OCI-LY3 (cell line): ENCODE data around the gene PTPRM.

Experiments
- H2AFZ ChIP-seq: fragments of 200-600, 300-600 bp; shearing (Covaris generic); 2 replicates; pipeline ENCODE4 v1.6.0; 2014; ENCODE audit warnings: antibody characterized with exemption, low read depth, low read length
- H3K27ac ChIP-seq: fragments of 200-600, 300-600 bp; sonication (generic); 2 replicates; pipeline ENCODE4 v1.5.1; 2014; ENCODE audit warnings: mild to moderate bottlenecking, low read length, moderate library complexity, mixed read lengths
- H3K27me3 ChIP-seq: fragments of 200-600, 300-600 bp; sonication (generic); 2 replicates; pipeline ENCODE4 v1.6.1; 2014; ENCODE audit warnings: low read depth, low read length, mixed read lengths
- H3K36me3 ChIP-seq: fragments of 200-600, 300-600 bp; sonication (generic); replicated peaks from 2 replicates; pipeline ENCODE3; 2014; ENCODE audit warnings: low read depth, low read length, mixed read lengths
- H3K4me1 ChIP-seq: fragments of 300-600, 200-600 bp; sonication (generic); 2 replicates; pipeline ENCODE4 v1.6.1; 2014; ENCODE audit warnings: low read length, mixed read lengths
- H3K4me2 ChIP-seq: fragments of 200-600, 300-600 bp; sonication (generic); 2 replicates; pipeline ENCODE4 v1.6.1; 2014; ENCODE audit warnings: low read length, mixed read lengths
- H3K4me3 ChIP-seq: fragments of 300-600, 200-600 bp; sonication (generic); 2 replicates; pipeline ENCODE4 v1.5.1; 2014; ENCODE audit warnings: antibody characterized with exemption, mild to moderate bottlenecking, low read length, moderate library complexity
- H3K79me2 ChIP-seq: fragments of 300-600, 200-600 bp; shearing (Covaris generic); 2 replicates; pipeline ENCODE4 v1.6.1; 2014; ENCODE audit warnings: mild to moderate bottlenecking, low read length, mixed read lengths
- H3K9ac ChIP-seq: fragments of 300-600, 200-600 bp; shearing (Covaris generic); 2 replicates; pipeline ENCODE4 v1.6.0; 2014; ENCODE audit warnings: mild to moderate bottlenecking, low read length, moderate library complexity
- H3K9me3 ChIP-seq: fragments of 200-600, 300-600 bp; shearing (Covaris generic); 2 replicates; pipeline ENCODE4 v1.6.1; 2014; ENCODE audit warnings: low read length, mixed read lengths; ENCODE audit not compliant: insufficient read depth
- H4K20me1 ChIP-seq: fragments of 200-600, 300-600 bp; sonication (generic); 2 replicates; pipeline ENCODE4 v1.6.1; 2016; ENCODE audit warnings: low read length, mixed read lengths; ENCODE audit not compliant: insufficient read depth
- EZH2phosphoT487 ChIP-seq: fragments of 200-600 bp; shearing (Covaris generic); IDR thresholded peaks from 2 replicates; pipeline ENCODE4 v1.6.1; 2018; ENCODE audit warnings: antibody characterized with exemption, mixed run types, low read depth
- TF ChIP-seq, protein P1 (sequence below): fragments of 200-600, 300-600 bp; sonication (generic); IDR thresholded peaks from 2 replicates; pipeline ENCODE4 v1.5.1; 2014; ENCODE audit warnings: antibody characterized with exemption, low read length, low read depth

PTPRM gene

GRCh38 chr18:8396254-8396653 is 829.1 kb downstream of the PTPRM start:
- TF ChIP-seq EZH2phosphoT487: no peak
- TF ChIP-seq, protein P1, sequence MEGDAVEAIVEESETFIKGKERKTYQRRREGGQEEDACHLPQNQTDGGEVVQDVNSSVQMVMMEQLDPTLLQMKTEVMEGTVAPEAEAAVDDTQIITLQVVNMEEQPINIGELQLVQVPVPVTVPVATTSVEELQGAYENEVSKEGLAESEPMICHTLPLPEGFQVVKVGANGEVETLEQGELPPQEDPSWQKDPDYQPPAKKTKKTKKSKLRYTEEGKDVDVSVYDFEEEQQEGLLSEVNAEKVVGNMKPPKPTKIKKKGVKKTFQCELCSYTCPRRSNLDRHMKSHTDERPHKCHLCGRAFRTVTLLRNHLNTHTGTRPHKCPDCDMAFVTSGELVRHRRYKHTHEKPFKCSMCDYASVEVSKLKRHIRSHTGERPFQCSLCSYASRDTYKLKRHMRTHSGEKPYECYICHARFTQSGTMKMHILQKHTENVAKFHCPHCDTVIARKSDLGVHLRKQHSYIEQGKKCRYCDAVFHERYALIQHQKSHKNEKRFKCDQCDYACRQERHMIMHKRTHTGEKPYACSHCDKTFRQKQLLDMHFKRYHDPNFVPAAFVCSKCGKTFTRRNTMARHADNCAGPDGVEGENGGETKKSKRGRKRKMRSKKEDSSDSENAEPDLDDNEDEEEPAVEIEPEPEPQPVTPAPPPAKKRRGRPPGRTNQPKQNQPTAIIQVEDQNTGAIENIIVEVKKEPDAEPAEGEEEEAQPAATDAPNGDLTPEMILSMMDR: no peak
- no peak overlapping the region for H3K4me2 ChIP-seq
- no peak overlapping the region for H2AFZ ChIP-seq
- H3K9ac ChIP-seq: no peak overlapping the region
- peaks cover 6% of the 10 kb centered on the region for H3K27me3 ChIP-seq
- no peaks in the 10 kb centered on the region for H3K4me1 ChIP-seq
- no peaks in the 10 kb centered on the region for H3K9me3 ChIP-seq
- H3K36me3 ChIP-seq: no peaks in the 10 kb centered on the region
- no peaks in the 10 kb centered on the region for H3K79me2 ChIP-seq
- H3K27ac ChIP-seq: no peak overlapping the region
- H3K4me3 ChIP-seq: no peak overlapping the region
- no peaks in the 10 kb centered on the region for H4K20me1 ChIP-seq

DNA sequence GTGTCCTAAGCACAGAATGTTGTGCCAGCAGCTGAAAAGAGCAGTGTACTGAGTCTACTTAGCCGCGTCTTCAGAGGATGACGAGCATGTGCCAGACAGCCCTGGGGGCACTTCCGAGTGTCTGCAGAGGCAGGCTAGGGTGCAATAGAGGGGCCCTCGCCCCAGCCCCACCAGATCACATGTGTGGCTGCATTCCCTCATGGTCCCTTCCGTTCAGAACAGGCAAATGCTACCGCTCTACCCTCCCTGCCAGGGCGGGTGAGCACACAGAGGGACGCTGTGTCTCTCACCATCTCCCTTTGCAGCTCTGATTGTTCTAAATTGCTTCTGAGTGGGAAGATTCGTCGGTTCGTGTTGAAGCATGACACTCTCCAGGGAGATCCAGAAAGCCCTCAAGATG is 829.9 kb downstream of the PTPRM start:
- no peak for TF ChIP-seq EZH2phosphoT487
- TF ChIP-seq, protein P1: no peak
- no peak overlapping the region for H3K27ac ChIP-seq

GRCh38 chr18:8399138-8399537 is 832.0 kb downstream of the PTPRM start:
- H4K20me1 ChIP-seq: no peaks in the 10 kb centered on the region
- no peaks in the 10 kb centered on the region for H3K4me1 ChIP-seq
- H3K27ac ChIP-seq: no peak overlapping the region
- no peaks in the 10 kb centered on the region for H3K36me3 ChIP-seq
- peaks cover 6% of the 10 kb centered on the region; the same call in 1 of the 2 replicates for H3K27me3 ChIP-seq
- H3K79me2 ChIP-seq: no peaks in the 10 kb centered on the region
- no peak overlapping the region for H3K4me3 ChIP-seq
- no peaks in the 10 kb centered on the region for H3K9me3 ChIP-seq
- no peak overlapping the region for H3K4me2 ChIP-seq
- H2AFZ ChIP-seq: no peak overlapping the region
- TF ChIP-seq, protein P1: no peak
- TF ChIP-seq EZH2phosphoT487: no peak
- H3K9ac ChIP-seq: no peak overlapping the region

More for the DNA sequence above, 829.9 kb downstream of the PTPRM start:
- Histone ChIP-seq H3K27me3 (0 out of 2 replicates have a peak, but pooled peaks cover under 1% of the 10 kb centered on the region), H3K9ac (no peak overlapping the region), H4K20me1 (no peaks in the 10 kb centered on the region), H3K4me3 (no peak overlapping the region), H3K36me3 (no peaks in the 10 kb centered on the region), H2AFZ (no peak overlapping the region), H3K9me3 (no peaks in the 10 kb centered on the region), H3K79me2 (no peaks in the 10 kb centered on the region), H3K4me1 (no peaks in the 10 kb centered on the region), H3K4me2 (no peak overlapping the region)

DNA sequence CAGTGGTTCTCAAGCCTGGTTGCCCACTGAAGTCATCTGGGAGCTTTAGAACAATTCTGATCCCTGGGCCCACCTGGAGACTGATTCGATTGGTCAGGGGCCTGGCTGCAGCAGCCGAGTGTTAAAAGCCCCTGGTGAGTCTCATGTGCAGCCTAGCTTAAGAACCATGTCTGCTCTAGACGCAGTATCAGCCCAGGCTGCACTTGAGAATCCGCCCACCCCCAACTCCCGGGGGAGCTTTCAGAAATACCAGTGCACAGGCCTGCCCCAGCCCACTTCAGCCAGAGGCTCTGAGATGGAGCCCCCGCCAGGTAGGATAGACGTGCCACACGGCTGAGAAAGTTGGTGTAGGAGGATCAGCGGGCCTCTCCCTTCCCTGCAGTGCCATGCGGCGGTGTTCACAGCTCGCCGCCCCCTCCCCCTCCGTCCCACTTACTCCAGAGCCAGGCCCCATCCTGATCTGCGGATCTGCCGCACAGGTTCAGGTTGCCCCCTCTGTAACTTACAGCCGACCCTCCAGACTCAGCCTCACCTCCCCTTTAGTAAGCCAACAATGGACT is 833.2 kb downstream of the PTPRM start:
- TF ChIP-seq, protein P1: no peak
- no peak for TF ChIP-seq EZH2phosphoT487
- H3K4me3 ChIP-seq: no peak overlapping the region
- H2AFZ ChIP-seq: no peak overlapping the region
- H3K27ac ChIP-seq: no peak overlapping the region
- no peak overlapping the region for H3K9ac ChIP-seq
- H4K20me1 ChIP-seq: no peaks in the 10 kb centered on the region
- H3K4me1 ChIP-seq: no peaks in the 10 kb centered on the region
- peaks cover 13% of the 10 kb centered on the region; the same call in 1 of the 2 replicates for H3K27me3 ChIP-seq
- no peaks in the 10 kb centered on the region for H3K9me3 ChIP-seq
- no peaks in the 10 kb centered on the region for H3K36me3 ChIP-seq
- no peaks in the 10 kb centered on the region for H3K79me2 ChIP-seq
- no peak overlapping the region for H3K4me2 ChIP-seq
